Measurements from ENCODE around the gene NRIP1. TPM values are rescaled to one million over a fixed set of nuclear protein-coding genes. Genes with fewer than 3 reads are reported as not detected.

NRIP1 gene
- total RNA-seq, 4 donors from 2014 or later = 38.5 to 63.7 (median 55.6) TPM

DNA sequence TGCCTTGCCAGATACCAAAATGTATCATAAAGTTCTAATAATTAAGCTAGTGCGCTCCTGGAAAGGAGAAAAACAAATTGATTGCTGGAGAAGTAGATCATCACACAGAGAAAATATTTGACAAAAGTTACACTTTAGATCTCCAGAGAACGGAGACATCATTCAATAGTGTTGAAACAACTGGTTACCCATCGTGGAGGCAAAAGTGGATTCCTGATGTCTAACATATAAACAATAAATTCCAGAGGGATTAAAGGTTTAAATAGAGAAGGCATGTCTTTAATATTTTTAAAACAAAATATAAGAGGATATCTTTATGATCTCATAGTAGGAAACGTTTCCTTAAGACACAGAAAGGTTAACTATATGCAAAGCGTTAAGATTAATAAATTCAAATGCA, 41.0 kb downstream of the NRIP1 start:
- intact Hi-C loops (cut with DNase I; ENCODE audit: low total_unique reads) = no loop called here
- WGBS, 2 donors (ENCODE audit: low coverage in 1 of 2) = 59 to 60% methylated on average over 5 of the region's 5 CpGs
- TF ChIP-seq EP300 (IDR thresholded peaks at IDR 0.05; ENCODE audit: low read depth) = no peak
- no peak for TF ChIP-seq POLR2A (IDR thresholded peaks at IDR 0.05)
- TF ChIP-seq, protein P1, sequence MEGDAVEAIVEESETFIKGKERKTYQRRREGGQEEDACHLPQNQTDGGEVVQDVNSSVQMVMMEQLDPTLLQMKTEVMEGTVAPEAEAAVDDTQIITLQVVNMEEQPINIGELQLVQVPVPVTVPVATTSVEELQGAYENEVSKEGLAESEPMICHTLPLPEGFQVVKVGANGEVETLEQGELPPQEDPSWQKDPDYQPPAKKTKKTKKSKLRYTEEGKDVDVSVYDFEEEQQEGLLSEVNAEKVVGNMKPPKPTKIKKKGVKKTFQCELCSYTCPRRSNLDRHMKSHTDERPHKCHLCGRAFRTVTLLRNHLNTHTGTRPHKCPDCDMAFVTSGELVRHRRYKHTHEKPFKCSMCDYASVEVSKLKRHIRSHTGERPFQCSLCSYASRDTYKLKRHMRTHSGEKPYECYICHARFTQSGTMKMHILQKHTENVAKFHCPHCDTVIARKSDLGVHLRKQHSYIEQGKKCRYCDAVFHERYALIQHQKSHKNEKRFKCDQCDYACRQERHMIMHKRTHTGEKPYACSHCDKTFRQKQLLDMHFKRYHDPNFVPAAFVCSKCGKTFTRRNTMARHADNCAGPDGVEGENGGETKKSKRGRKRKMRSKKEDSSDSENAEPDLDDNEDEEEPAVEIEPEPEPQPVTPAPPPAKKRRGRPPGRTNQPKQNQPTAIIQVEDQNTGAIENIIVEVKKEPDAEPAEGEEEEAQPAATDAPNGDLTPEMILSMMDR (IDR thresholded peaks at IDR 0.05) = no peak
- no peak for TF ChIP-seq POLR2AphosphoS5 (IDR thresholded peaks at IDR 0.05)

DNA sequence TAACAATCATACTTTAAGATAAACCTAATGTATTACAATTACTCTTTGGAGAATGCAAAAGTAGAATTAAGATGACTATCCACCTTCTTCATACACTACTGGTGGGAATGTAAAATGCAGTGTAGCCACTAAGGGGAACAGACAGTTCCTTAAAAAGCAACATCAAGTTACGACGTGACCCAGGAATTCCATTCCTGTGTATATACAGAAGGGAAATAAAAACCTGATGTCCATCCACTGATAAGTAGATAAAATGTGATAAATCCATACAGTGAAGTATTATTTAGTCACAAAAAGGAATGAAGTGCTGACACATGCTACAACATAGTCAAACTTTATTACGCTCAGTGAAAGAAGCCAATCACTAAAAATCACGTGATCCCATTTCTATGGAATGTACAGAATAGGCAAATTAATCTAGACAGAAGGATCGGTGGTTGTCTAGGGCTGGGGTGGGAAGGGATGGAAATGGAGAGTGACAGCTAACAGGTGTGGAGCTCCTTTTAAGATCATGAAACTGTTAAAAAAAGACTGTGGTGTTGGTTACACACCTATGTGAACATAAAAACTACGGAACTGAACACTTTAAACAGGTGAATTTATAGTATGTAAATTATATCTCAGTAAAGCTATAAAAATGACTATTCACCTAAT, 42.1 kb downstream of the NRIP1 start:
- WGBS, 2 donors (ENCODE audit: low coverage in 1 of 2) = 71 to 72% methylated on average over 6 of the region's 6 CpGs
- in situ Hi-C loops (cut with MboI; ENCODE audit: low pct_ligation_motif_present in 1 of 4, low pct_unique_long_range_greater_than_20kb in 1 of 4, low sequenced_read_pairs in 3 of 4) (no loop called here), intact Hi-C loops (cut with DNase I; ENCODE audit: low total_unique reads) (no loop called here)
- Histone ChIP-seq H3K27me3 (no peaks in the 10 kb centered on the region), H3K27ac (no peak overlapping the region), H3K4me3 (no peak overlapping the region), H3K4me1 (peaks cover 0 to 31% (median 1%) of the 10 kb centered on the region in 4 donors), H3K36me3 (no peaks in the 10 kb centered on the region), H3K9me3 (no peaks in the 10 kb centered on the region)
- no peak for DNase-seq
- TF ChIP-seq EP300 (IDR thresholded peaks at IDR 0.05; ENCODE audit: low read depth) (no peak), POLR2A (IDR thresholded peaks at IDR 0.05) (no peak), POLR2AphosphoS5 (IDR thresholded peaks at IDR 0.05) (no peak)
- TF ChIP-seq, protein P1 (IDR thresholded peaks at IDR 0.05) = no peak

More for the DNA sequence above, 41.0 kb downstream of the NRIP1 start:
- in situ Hi-C loops (cut with MboI; ENCODE audit: low pct_ligation_motif_present in 1 of 4, low pct_unique_long_range_greater_than_20kb in 1 of 4, low sequenced_read_pairs in 3 of 4) = no loop called here
- H3K4me1 ChIP-seq = peaks cover 0 to 31% (median 1%) of the 10 kb centered on the region in 4 donors
- DNase-seq = no peak
- H3K9me3 ChIP-seq = no peaks in the 10 kb centered on the region
- no peak overlapping the region for H3K4me3 ChIP-seq
- no peaks in the 10 kb centered on the region for H3K27me3 ChIP-seq
- no peak overlapping the region for H3K27ac ChIP-seq
- no peaks in the 10 kb centered on the region for H3K36me3 ChIP-seq

DNA sequence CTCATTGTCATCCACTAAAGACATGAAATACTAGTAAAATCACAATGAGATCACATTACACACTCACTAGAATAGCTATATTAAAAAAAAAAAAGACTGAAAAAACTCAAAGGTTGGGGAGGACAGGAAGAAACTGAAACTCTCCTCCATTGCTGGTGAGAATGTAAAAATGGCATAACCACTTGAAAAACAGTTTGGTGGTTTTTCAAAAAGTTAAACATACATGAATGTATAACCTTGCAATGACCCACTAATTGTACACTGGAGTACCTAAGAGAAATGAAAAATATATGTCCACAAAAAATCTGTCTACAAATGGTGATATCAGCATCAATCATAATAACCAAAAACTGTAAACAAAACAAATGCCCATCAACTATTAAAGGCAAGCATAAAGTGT, 44.0 kb downstream of the NRIP1 start:
- Histone ChIP-seq H3K36me3 (no peaks in the 10 kb centered on the region), H3K4me1 (peaks cover 0 to 34% (median 3%) of the 10 kb centered on the region in 4 donors), H3K9me3 (no peaks in the 10 kb centered on the region), H3K4me3 (no peak overlapping the region), H3K27ac (no peak overlapping the region), H3K27me3 (no peaks in the 10 kb centered on the region)
- no peak for DNase-seq
- intact Hi-C loops (cut with DNase I; ENCODE audit: low total_unique reads) = no loop called here
- in situ Hi-C loops (cut with MboI; ENCODE audit: low pct_ligation_motif_present in 1 of 4, low pct_unique_long_range_greater_than_20kb in 1 of 4, low sequenced_read_pairs in 3 of 4) = no loop called here
- TF ChIP-seq, protein P1 (IDR thresholded peaks at IDR 0.05) = no peak

DNA sequence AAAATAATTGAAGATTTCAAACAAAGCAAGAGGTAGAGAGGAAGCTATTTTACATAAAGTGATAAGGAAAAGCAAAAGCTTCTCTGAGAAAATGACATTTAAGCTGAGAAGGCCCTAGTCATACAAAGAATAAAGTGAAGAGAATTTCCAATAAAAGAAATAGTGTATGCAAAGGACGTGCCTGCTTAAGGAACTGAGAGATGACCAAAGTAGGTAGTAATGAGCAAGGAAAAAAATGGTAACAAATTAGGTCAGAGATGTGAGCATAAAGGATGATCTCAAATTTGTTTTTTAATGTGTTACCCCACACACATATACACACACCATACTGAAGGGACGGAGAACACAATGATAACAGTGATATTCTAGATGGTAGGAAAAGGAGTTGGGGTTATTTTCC, 46.4 kb downstream of the NRIP1 start:
- no peaks in the 10 kb centered on the region for H3K9me3 ChIP-seq
- intact Hi-C loops (cut with DNase I; ENCODE audit: low total_unique reads) = no loop called here
- H3K36me3 ChIP-seq = no peaks in the 10 kb centered on the region
- no peak overlapping the region for H3K4me3 ChIP-seq
- H3K4me1 ChIP-seq = peaks cover 0 to 26% (median 3%) of the 10 kb centered on the region in 4 donors
- no peak overlapping the region for H3K27ac ChIP-seq
- no peak for TF ChIP-seq EP300 (IDR thresholded peaks at IDR 0.05; ENCODE audit: low read depth)
- TF ChIP-seq POLR2A (IDR thresholded peaks at IDR 0.05) = no peak
- TF ChIP-seq, protein P1 (IDR thresholded peaks at IDR 0.05) = no peak
- no peak for TF ChIP-seq POLR2AphosphoS5 (IDR thresholded peaks at IDR 0.05)
- DNase-seq = no peak
- WGBS, 2 donors (ENCODE audit: low coverage in 1 of 2) = 64 to 72% methylated on average over 2 of the region's 2 CpGs
- in situ Hi-C loops (cut with MboI; ENCODE audit: low pct_ligation_motif_present in 1 of 4, low pct_unique_long_range_greater_than_20kb in 1 of 4, low sequenced_read_pairs in 3 of 4) = no loop called here
- no peaks in the 10 kb centered on the region for H3K27me3 ChIP-seq

Data from transverse colon (tissue), 4 donors.